IMR-90 (cell line): ENCODE results near the gene CD2AP. TPM values are rescaled to one million over a fixed set of nuclear protein-coding genes. Genes with fewer than 3 reads are reported as not detected.

Experiments
- ATAC-seq: fragments of 200-7000 bp; cut with Tn5 transposase; 2 replicates; pipeline ENCODE4 v1.9.1; 2020; ENCODE audit warnings: low read depth, mild to moderate bottlenecking, moderate library complexity
- BruUV-seq: library from RNA; stranded (reverse); fragments of 400-500 nt; replicated peaks from 2 replicates; lab custom pipeline; 2021; lab: Mats Ljungman, UMichigan
- CTCF ChIA-PET: fragments of 300-600 bp; formaldehyde crosslinking; extraction: SDS; loops from one replicate; lab custom pipeline; 2021; ENCODE audit warnings: antibody characterized with exemption; lab: Yijun Ruan, JAX
- POLR2A ChIA-PET: fragments of 300-600 bp; sonication (Branson Sonifier 250); formaldehyde crosslinking; loops from one replicate; lab custom pipeline; 2022; ENCODE audit warnings: antibody characterized with exemption; ENCODE audit not compliant: unreplicated experiment; lab: Charles Lee
- DNase-seq: peaks from one replicate; pipeline ENCODE4 v3.0.0; 2013
- H2AFZ ChIP-seq: replicated peaks from 2 replicates; pipeline ENCODE3; 2013; ENCODE audit warnings: low read length, mild to moderate bottlenecking; ENCODE audit not compliant: poor library complexity
- H2AK5ac ChIP-seq: 2 replicates; pipeline ENCODE4 v1.6.1; 2013; ENCODE audit warnings: low read depth, low read length, inconsistent platforms
- H2AK9ac ChIP-seq: replicated peaks from 2 replicates; pipeline ENCODE3; 2013; ENCODE audit warnings: mild to moderate bottlenecking, low read depth, low read length, moderate library complexity; ENCODE audit not compliant: poor library complexity
- H2BK120ac ChIP-seq: 2 replicates; pipeline ENCODE4 v1.6.1; 2013; ENCODE audit warnings: low read depth, low read length, inconsistent platforms
- H2BK15ac ChIP-seq: 3 replicates; pipeline ENCODE4 v1.6.1; 2013; ENCODE audit warnings: low read depth, low read length, inconsistent platforms
- H2BK20ac ChIP-seq: 2 replicates; pipeline ENCODE4 v1.6.1; 2013; ENCODE audit warnings: low read depth, mild to moderate bottlenecking, inconsistent platforms, low read length, moderate library complexity
- H2BK5ac ChIP-seq: 2 replicates; pipeline ENCODE4 v1.6.1; 2013; ENCODE audit warnings: mild to moderate bottlenecking, low read depth, low read length, inconsistent platforms; ENCODE audit not compliant: poor library complexity, severe bottlenecking
- H3K14ac ChIP-seq: replicated peaks from 2 replicates; pipeline ENCODE4 v1.6.1; 2013; ENCODE audit warnings: low read depth, low read length, inconsistent platforms
- H3K18ac ChIP-seq: 2 replicates; pipeline ENCODE4 v1.6.1; 2013; ENCODE audit warnings: low read depth, low read length, control low read depth
- H3K23ac ChIP-seq: 2 replicates; pipeline ENCODE4 v1.6.1; 2013; ENCODE audit warnings: low read depth, low read length, inconsistent platforms
- H3K27ac ChIP-seq: 2 replicates; pipeline ENCODE4 v1.5.1; 2013; ENCODE audit warnings: mild to moderate bottlenecking, control low read depth, low read length; ENCODE audit not compliant: insufficient read depth
- H3K27me3 ChIP-seq: 2 replicates; pipeline ENCODE4 v1.6.1; 2013; ENCODE audit warnings: low read length; ENCODE audit not compliant: control insufficient read depth, insufficient read depth
- H3K36me3 ChIP-seq: 2 replicates; pipeline ENCODE4 v1.6.1; 2013; ENCODE audit warnings: low read length, mixed read lengths; ENCODE audit not compliant: control insufficient read depth, insufficient read depth
- H3K4ac ChIP-seq: 2 replicates; pipeline ENCODE4 v1.6.1; 2013; ENCODE audit warnings: low read depth, low read length, inconsistent platforms
- H3K4me1 ChIP-seq: 2 replicates; pipeline ENCODE4 v1.6.1; 2013; ENCODE audit warnings: low read length, mixed read lengths; ENCODE audit not compliant: control insufficient read depth, insufficient read depth
- H3K4me2 ChIP-seq: 2 replicates; pipeline ENCODE4 v1.6.1; 2013; ENCODE audit warnings: low read depth, mild to moderate bottlenecking, control low read depth, low read length, moderate library complexity
- H3K4me3 ChIP-seq: 2 replicates; pipeline ENCODE4 v1.5.1; 2013; ENCODE audit warnings: low read depth, mild to moderate bottlenecking, control low read depth, low read length, moderate library complexity; ENCODE audit not compliant: insufficient read depth
- H3K56ac ChIP-seq: 2 replicates; pipeline ENCODE4 v1.6.1; 2013; ENCODE audit warnings: low read length, inconsistent platforms; ENCODE audit not compliant: insufficient read depth; ENCODE audit errors: extremely low read depth
- H3K79me1 ChIP-seq, 2 experiments: 2 replicates each; pipeline ENCODE4 v1.6.1; 2013; ENCODE audit warnings: low read length in 2 of 2, inconsistent platforms in 1 of 2, low read depth in 1 of 2
- H3K9ac ChIP-seq: 2 replicates; pipeline ENCODE4 v1.6.1; 2013; ENCODE audit warnings: low read depth, low read length, control low read depth
- H3K9me1 ChIP-seq: 2 replicates; pipeline ENCODE4 v1.6.1; 2013; ENCODE audit warnings: low read length, inconsistent platforms; ENCODE audit not compliant: insufficient read depth
- H3K9me3 ChIP-seq: 2 replicates; pipeline ENCODE4 v1.6.1; 2013; ENCODE audit warnings: low read length; ENCODE audit not compliant: control insufficient read depth, insufficient read depth
- H4K20me1 ChIP-seq: 2 replicates; pipeline ENCODE4 v1.6.1; 2013; ENCODE audit warnings: low read length, inconsistent platforms; ENCODE audit not compliant: insufficient read depth
- H4K5ac ChIP-seq: 2 replicates; pipeline ENCODE4 v1.6.1; 2013; ENCODE audit warnings: mild to moderate bottlenecking, low read depth, low read length, control low read depth
- H4K8ac ChIP-seq, 2 experiments: 2 replicates each; pipeline ENCODE4 v1.6.1; 2013; ENCODE audit warnings: low read depth in 2 of 2, low read length in 2 of 2, control low read depth in 1 of 2, inconsistent platforms in 1 of 2
- H4K91ac ChIP-seq: 2 replicates; pipeline ENCODE4 v1.6.1; 2013; ENCODE audit warnings: low read depth, low read length, inconsistent platforms; ENCODE audit not compliant: insufficient read depth
- BHLHE40 ChIP-seq: fragments of 150-350 bp; IDR thresholded peaks from 2 replicates; pipeline ENCODE4 v1.6.1; 2016; ENCODE audit warnings: mild to moderate bottlenecking, low read depth, low read length
- CEBPB ChIP-seq: IDR thresholded peaks from 2 replicates; pipeline ENCODE4 v1.6.1; 2012; ENCODE audit warnings: low read depth, low read length, improper control_type of control experiment
- CHD1 ChIP-seq: IDR thresholded peaks from 2 replicates; pipeline ENCODE4 v1.6.1; 2012; ENCODE audit warnings: low read depth, low read length, improper control_type of control experiment
- CTCF ChIP-seq: conservative IDR thresholded peaks from 2 replicates; pipeline ENCODE4 v1.5.1; 2012; ENCODE audit warnings: mild to moderate bottlenecking, low read depth, low read length, improper control_type of control experiment
- ELK1 ChIP-seq: fragments of 150-350 bp; IDR thresholded peaks from 2 replicates; pipeline ENCODE4 v1.6.1; 2016; ENCODE audit warnings: low read depth, mild to moderate bottlenecking, low read length, moderate library complexity, borderline replicate concordance
- FOS ChIP-seq: fragments of 150-350 bp; IDR thresholded peaks from 2 replicates; pipeline ENCODE4 v1.6.1; 2016; ENCODE audit warnings: low read depth, low read length
- MAFK ChIP-seq: IDR thresholded peaks from 2 replicates; pipeline ENCODE4 v1.6.1; 2012; ENCODE audit warnings: low read depth, low read length, improper control_type of control experiment
- MAZ ChIP-seq: IDR thresholded peaks from 2 replicates; pipeline ENCODE4 v1.6.1; 2012; ENCODE audit warnings: low read depth, mild to moderate bottlenecking, low read length, improper control_type of control experiment, moderate library complexity, borderline replicate concordance
- MXI1 ChIP-seq: IDR thresholded peaks from 2 replicates; pipeline ENCODE4 v1.6.1; 2012; ENCODE audit warnings: low read depth, mild to moderate bottlenecking, low read length, moderate library complexity, borderline replicate concordance
- NFE2L2 ChIP-seq: fragments of 150-350 bp; IDR thresholded peaks from 2 replicates; pipeline ENCODE4 v1.6.1; 2016; ENCODE audit warnings: low read depth, mild to moderate bottlenecking, low read length
- POLR2A ChIP-seq: IDR thresholded peaks from 2 replicates; pipeline ENCODE4 v1.6.1; 2012; ENCODE audit warnings: mild to moderate bottlenecking, low read depth, low read length
- RAD21 ChIP-seq: IDR thresholded peaks from 2 replicates; pipeline ENCODE4 v1.6.1; 2012; ENCODE audit warnings: low read length, improper control_type of control experiment
- RCOR1 ChIP-seq: IDR thresholded peaks from 2 replicates; pipeline ENCODE4 v1.6.1; 2012; ENCODE audit warnings: mild to moderate bottlenecking, low read length, improper control_type of control experiment; ENCODE audit not compliant: insufficient replicate concordance
- RFX5 ChIP-seq: IDR thresholded peaks from 2 replicates; pipeline ENCODE4 v1.8.0; 2012; ENCODE audit warnings: low read depth, mild to moderate bottlenecking, low read length, moderate library complexity
- SMC3 ChIP-seq: fragments of 150-350 bp; IDR thresholded peaks from 2 replicates; pipeline ENCODE4 v1.6.1; 2016; ENCODE audit warnings: low read depth, mild to moderate bottlenecking, antibody characterized with exemption, low read length, moderate library complexity
- USF2 ChIP-seq: fragments of 150-350 bp; IDR thresholded peaks from 2 replicates; pipeline ENCODE4 v1.6.1; 2017; ENCODE audit warnings: mild to moderate bottlenecking, antibody characterized with exemption, low read length, low read depth
- WGBS, 2 experiments: methylation state at CpG; one replicate each; pipeline versions ENCODE4 v1.1.5 to v1.1.7; 2013; ENCODE audit warnings: missing lambda C conversion rate in 2 of 2; ENCODE audit not compliant: insufficient read length in 1 of 2; ENCODE audit errors: extremely low coverage in 2 of 2; 5-methylcytosine and 5-hydroxymethylcytosine counted together
- dilution Hi-C: fragments of 300-500 bp; cut with HindIII; formaldehyde crosslinking; loops from one replicate; pipeline ENCODE4 v1.14.3; 2018; ENCODE audit warnings: low sequenced_read_pairs; ENCODE audit not compliant: unreplicated experiment
- in situ Hi-C: fragments of 300-500 bp; cut with MboI; formaldehyde crosslinking; loops from 3 replicates; pipeline ENCODE4 v1.14.3; 2019; ENCODE audit warnings: low sequenced_read_pairs, inconsistent platforms, mixed read lengths
- intact Hi-C: fragments of 100-400 bp; cut with micrococcal nuclease; formaldehyde crosslinking; loops from 2 replicates; pipeline ENCODE4 v1.10.0; 2022
- polyA plus RNA-seq, 3 experiments: library from polyadenylated mRNA; depleted of rRNA; stranded (reverse); fragments of >200 nt; gene quantifications; 2 replicates each; pipeline ENCODE4 v1.2.3, GENCODE V29; 2012; ENCODE audit warnings: low replicate concordance in 1 of 3
- total RNA-seq: library from RNA; depleted of rRNA; stranded (reverse); fragments of >200 nt; gene quantifications from 2 replicates; pipeline ENCODE4 v1.2.3, GENCODE V29; 2012

The CD2AP gene
- total and polyA plus RNA-seq, 2 of the 4 experiments (the other 2 are of a cell fraction): 5.3 to 7.5 TPM

- Histone ChIP-seq H4K5ac (no peak overlapping the region), H4K91ac (no peak overlapping the region), H3K4me2 (no peak overlapping the region), H3K4me1 (no peaks in the 10 kb centered on the region), H2BK120ac (no peak overlapping the region), H3K27me3 (no peaks in the 10 kb centered on the region), H3K4me3 (no peak overlapping the region), H3K9me1 (no peaks in the 10 kb centered on the region), H4K8ac (no peak overlapping the region), H3K23ac (no peak overlapping the region), H3K36me3 (no peaks in the 10 kb centered on the region), H3K18ac (no peak overlapping the region), H2AFZ (no peak overlapping the region), H3K14ac (no peak overlapping the region), H3K9ac (no peak overlapping the region), H2BK15ac (no peak overlapping the region), H4K20me1 (no peaks in the 10 kb centered on the region), H2BK20ac (no peak overlapping the region), H2BK5ac (no peak overlapping the region), H3K79me1 (no peaks in the 10 kb centered on the region), H3K9me3 (no peaks in the 10 kb centered on the region), H2AK9ac (no peak overlapping the region), H3K4ac (no peak overlapping the region), H3K27ac (no peak overlapping the region), H2AK5ac (no peak overlapping the region), H3K56ac (no peak overlapping the region)
- CTCF ChIA-PET: no interaction called here
- in situ Hi-C loops: no loop called here
- DNase-seq: no peak
- no peak for ATAC-seq
- WGBS, 2 experiments: no CpG with 5 or more reads among the region's 1 CpG
- dilution Hi-C loops: no loop called here
- POLR2A ChIA-PET: interaction anchor here (0.5 kb wide), 1 partner anchor 120 kb away, joined by 4 read pairs; no protein-coding TSS in a partner anchor
- no peak for TF ChIP-seq MAFK
- no peak for TF ChIP-seq RCOR1
- TF ChIP-seq NFE2L2: no peak
- no peak for TF ChIP-seq CHD1
- TF ChIP-seq RAD21: no peak
- no peak for TF ChIP-seq BHLHE40
- no peak for TF ChIP-seq RFX5
- no peak for TF ChIP-seq ELK1
- no peak for TF ChIP-seq MAZ
- TF ChIP-seq FOS: no peak
- no peak for TF ChIP-seq SMC3
- no peak for TF ChIP-seq CTCF
- TF ChIP-seq CEBPB: no peak
- TF ChIP-seq USF2: no peak
- TF ChIP-seq POLR2A: no peak
- no peak for TF ChIP-seq MXI1
- no TSS peak for BruUV-seq
- intact Hi-C loops: no loop called here
Observed at GRCh38 chr6:47671777-47672176, 194.2 kb downstream of the CD2AP start.
